ENCODE measurements around the gene SLC38A11.
"Not testable (repeated sequence)": the region's sequence is repeated elsewhere in the genome, so short reads cannot be mapped to it uniquely, and the experiment has no call there.

The SLC38A11 gene

GRCh38 chr2:164877169-164877568 is 78.2 kb downstream of the SLC38A11 start:
- no peak for DNase-seq (ENCODE audit: low read depth)

DNA sequence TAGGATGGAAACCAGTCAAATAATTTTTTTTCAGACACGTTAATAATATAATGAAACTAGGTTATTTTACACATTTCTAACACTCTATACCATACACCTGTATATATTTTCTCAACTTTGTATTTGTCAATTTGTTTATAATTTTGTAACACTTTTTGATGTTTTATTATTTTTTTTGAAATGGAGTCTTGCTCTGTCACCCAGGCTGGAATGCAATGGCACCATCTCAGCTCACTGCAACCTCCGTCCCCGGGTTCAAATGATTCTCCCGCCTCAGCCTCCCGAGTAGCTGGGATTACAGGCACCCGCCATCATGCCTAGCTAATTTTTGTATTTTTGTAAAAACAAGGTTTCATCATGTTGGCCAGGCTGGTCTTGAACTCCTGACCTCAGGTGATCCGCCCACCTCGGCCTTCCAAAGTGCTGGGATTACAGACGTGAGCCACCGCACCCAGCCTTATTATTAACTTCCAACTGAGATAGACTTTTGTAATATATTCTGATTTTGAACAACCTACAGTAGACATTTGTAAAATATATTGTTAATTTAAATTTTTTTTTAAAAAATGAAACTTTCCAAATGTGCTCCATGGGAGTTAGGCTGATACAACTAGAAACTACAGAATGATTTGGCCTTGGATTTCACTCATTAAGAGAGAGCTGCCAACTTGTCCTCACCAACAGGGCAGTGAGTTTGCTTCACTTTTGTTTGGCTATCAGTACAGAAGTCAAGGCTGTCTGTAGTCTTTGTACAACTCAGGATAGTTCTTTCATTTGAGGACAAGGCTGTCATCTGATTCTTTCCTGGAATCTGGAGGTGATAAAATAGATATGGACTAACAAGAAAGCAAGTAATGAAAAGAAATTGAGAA is 79.8 kb downstream of the SLC38A11 start:
- DNase-seq (ENCODE audit: low read depth): no peak

DNA sequence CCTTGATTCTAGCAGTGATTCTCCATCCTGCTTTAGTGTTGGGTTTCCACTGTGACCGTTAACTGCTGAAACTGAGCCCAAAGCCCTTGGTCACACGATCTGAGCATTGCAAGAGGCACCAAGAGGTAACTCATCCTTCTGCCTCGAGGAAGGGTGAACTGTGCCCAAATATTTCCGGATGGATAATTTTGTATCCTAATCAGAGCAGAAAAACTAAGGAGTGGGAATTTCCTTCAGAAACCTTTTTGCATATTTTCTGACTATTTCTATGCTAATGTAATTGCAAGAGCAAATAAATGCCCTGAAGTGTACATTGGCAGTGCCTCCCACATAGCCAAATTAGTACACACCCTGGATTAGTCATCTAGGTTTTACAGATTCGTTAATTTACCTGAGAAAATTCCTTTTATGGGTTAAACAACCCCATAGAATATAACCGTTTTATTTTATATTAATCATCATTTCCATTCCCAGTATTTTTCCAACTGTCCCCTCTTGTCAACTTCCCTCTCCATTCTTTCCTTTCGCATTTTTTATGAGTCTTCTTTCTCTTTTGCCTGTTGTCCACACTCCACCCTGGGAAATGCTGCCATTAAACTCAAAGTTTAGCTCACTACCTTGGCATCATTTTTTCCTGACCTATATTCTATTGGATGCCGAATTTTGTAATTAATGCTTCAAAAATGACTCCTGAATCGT is 82.0 kb downstream of the SLC38A11 start:
- DNase-seq (ENCODE audit: low read depth): no peak

DNA sequence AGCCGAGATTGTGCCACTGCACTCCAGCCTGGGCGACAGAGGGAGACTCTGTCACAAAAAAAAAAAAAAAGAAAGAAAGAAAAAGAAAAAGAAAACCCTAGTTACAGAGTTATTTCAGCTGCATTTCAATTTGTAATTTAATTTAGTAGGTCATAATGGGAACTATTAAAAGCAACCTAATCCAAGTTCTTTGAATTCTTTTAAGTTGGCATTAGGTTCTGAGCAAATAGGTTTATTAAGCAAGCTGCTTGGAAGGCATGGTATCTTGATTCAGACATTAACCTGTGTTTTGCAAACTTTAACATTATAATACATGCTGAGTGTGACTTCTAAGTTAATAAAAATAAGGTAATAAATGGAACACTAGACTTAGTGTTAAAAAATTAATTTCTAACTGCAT is 83.9 kb downstream of the SLC38A11 start:
- no peak for DNase-seq (ENCODE audit: low read depth)

GRCh38 chr2:164869420-164869772 is 85.9 kb downstream of the SLC38A11 start:
- no peak for DNase-seq (ENCODE audit: low read depth)

DNA sequence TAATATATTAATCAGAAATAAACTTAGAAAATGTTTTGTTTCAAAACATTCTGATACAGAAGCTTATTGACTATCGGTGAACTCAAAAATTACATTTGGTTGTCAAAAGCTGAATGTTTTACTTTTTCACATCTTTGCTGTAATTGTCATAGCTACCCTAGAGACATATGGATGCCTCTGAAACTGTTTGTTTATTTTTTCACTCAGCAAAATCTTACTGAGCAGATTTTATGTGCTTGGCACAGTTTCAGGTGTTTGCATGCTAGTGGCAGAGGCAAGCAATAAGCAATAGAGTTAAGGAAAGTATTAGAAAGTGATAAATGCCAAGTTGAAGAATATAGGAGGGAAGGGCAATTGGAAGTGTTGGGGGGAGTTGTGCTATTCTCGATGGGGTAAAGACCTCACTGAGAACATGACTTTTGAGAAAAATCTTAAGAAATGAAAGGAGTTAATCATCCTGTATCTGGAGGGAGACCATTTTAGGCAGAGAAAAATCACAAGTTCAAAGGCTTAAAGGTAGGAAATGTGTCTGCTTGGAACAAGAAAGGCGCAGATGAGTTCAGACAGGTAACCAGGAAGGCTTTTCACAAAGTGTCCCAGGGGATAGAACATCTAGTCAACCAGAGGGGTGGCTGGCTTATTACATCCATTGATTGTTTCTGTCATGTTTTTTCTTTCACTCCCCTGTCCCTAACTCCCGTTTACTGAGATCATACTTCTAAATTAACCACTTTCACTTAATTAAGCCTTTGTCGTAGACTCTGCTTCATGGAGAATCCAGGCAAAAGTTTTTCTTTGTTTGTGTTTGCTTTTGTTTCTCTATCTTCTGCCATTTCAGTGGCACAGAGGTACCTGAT is 86.5 kb downstream of the SLC38A11 start:
- DNase-seq (ENCODE audit: low read depth): peak; percentile 54

DNA sequence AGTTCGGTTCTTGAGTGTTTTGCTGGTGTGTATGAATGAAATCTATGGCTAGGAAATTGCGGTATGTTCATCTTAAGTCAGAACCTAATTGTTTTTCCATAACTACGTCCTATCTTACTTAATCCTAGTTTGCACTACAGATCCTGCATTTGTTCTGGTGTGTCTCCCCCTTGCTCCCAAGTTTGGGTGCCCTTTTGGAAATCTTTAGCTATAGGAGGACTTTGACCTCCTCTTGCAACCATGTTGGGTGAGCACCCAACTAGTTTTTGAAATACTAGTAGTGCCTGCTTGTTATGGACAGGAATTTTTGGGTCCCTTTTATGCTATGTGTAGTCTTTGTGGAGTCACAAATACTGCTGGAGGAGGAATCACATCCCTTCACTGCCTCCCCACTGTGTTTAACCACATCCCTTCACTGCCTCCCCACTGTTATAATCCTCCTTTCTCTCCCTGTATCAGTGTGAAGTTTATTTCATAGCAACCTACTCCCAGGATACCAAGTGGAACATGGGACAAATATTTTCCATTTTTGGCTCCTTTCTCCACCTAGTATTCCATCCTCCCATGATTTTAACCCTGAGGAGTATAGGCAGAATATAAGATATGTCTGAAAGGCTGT is 87.4 kb downstream of the SLC38A11 start:
- DNase-seq (ENCODE audit: low read depth): no peak

DNA sequence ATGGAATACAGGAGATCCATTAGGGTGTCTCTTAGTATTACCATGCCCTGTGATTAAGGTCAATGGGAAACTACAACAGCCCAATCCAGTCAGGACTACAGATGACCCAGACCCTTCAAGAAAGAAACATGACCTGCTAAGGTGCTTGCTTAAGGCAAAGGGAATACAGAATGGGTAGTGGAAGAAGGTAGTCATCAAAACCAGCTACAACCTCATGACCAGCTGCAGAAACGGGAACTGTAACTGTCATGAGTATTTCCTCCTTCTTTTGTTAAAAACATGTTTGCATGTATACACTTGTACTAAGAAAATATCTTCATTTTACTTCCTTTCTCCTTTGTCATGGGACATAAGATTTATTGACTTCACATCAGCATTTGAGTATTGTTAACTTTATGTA is 88.9 kb downstream of the SLC38A11 start:
- not testable (repeated sequence) for DNase-seq (ENCODE audit: low read depth)

- DNase-seq (ENCODE audit: low read depth): no peak
Observed at GRCh38 chr2:164860694-164861042, 94.7 kb downstream of the SLC38A11 start.

DNA sequence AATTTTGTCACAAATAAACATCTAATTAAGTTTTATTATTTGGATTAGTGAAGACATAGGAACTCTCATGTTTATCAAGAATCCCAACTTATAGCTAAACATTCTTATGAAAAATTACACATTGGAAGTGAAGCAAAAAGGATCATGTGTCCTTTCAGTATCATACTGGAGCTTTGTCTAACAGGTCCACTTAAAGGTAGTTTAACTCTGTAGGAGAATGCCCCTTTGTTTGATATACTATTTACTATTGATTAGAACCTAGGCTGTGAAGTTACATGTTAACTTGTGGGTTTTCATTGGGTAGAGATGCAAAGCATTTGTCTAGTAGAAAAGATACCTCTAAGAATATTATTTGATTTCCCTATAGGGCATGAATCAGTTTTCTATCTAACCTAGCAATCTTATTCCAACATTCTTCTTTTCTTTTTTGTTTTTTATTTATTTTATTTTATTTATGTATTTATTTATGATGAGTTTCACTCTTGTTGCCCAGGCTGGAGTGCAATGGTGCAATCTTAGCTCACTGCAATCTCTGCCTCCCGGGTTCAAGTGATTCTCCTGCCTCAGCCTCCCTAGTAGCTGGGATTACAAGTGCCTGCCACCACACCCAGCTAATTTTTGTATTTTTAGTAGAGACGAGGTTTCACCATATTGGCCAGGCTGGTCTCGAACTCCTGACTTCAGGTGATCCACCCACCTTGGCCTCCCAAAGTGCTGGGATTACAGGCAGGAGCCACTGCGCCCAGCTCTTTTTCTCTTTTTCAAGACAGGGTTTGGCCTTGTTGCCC is 95.2 kb downstream of the SLC38A11 start:
- not testable (repeated sequence) for DNase-seq (ENCODE audit: low read depth)

GRCh38 chr2:164859251-164859818 is 96.0 kb downstream of the SLC38A11 start:
- DNase-seq (ENCODE audit: low read depth): no peak

DNA sequence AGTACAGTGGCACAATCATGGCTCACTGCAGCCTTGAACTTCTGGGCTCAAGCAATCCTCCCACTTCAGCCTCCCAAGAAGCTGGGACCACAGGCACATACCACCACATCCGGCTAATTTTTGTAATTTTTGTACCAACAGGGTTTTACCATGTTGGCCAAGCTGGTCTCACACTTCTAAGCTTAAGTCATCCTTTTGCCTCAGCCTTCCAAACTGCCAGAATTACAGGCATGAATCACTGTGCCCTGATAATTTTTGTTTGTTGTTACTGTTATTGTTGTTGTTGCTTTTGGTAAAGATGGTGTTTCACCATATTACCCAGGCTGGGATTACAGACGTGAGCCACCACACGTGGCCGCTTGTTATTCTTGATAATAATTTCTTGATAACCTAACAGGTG is 103.2 kb downstream of the SLC38A11 start:
- DNase-seq (ENCODE audit: low read depth): no peak

GRCh38 chr2:164850235-164850634 is 105.1 kb downstream of the SLC38A11 start:
- no peak for DNase-seq (ENCODE audit: low read depth)

DNA sequence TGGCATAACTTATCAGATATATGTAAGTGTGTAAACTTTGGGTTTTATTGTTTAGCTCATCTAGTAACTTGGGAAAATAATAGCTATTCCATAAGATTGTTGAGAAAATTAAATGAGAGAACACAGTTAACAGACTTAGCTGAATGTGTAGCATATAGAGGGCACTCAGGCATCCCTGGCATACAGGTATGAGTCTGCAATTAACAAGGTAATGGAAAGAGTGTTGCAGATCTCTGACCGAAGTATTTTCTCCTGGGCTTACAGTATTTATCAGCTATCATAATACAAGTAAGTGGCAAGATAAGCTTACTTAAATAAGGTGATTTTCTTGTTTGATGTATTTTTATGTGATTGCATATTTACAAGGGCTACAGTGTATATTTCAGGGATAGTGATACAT is 105.8 kb downstream of the SLC38A11 start:
- DNase-seq (ENCODE audit: low read depth): no peak

DNA sequence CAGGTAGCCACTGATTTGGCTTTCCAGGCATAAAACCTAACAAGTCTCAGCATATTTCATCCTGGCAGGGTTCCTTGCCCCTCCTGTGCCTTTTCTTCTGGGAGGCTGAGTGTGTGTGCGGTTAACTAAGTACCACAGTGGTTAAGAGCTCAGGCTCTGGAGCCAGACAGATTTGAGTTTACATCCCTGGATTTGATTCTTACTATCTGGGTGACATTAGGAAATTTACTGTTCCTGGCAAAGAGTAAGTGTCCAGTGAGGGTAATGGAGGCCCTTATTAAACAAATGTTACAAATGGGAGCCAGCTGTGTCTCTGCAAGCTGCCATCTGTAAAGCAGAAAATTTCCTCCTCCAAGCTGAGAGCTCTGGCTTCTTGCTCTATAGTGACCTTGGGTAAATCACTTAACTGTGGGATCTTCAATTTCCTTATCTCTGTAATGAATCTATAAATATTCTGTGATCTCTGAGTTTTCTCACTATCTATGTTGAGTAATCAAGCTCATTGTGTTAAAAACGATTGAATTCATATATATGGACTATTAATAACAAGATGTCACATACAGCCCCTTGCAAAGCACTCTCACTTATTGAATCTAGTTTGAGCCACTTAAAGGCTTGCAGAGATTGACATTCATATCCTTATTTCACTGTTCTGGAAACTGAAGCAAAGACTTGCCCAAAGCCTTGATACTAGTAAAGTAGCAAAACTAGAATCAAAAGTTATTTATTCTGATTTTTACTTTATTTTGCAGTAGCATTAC is 107.2 kb downstream of the SLC38A11 start:
- peak; percentile 36 for DNase-seq (ENCODE audit: low read depth)

DNA sequence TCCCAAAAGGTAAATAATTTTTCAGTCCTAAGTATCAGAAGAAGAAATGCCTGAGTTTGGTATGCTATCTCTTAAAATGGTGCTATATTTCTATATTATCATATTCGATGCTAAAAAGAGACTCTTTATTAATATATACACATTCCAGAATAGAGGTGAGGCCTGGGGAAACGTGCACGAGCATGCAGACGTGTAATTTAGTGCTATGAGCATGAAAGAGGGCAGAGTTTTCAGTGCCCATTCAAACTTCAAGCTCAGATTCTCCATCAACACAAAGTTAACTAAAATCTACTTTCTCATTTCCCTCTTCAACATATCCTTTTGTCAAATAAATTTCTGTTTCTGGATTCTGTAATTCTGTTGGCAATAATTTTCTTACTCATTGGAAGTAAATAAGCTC is 108.0 kb downstream of the SLC38A11 start:
- DNase-seq (ENCODE audit: low read depth): no peak

- no peak for DNase-seq (ENCODE audit: low read depth)
Observed at GRCh38 chr2:164846276-164846675, 109.0 kb downstream of the SLC38A11 start.

Measured in fibroblast of gingiva (primary cell).